Measurements from ENCODE around the gene KRT84. TPM values are rescaled to one million over a fixed set of nuclear protein-coding genes. Genes with fewer than 3 reads are reported as not detected.

KRT84 gene
- total RNA-seq, 4 donors from 2014 or later, result not detected

GRCh38 chr12:52407918-52408317, 22.5 kb upstream of the KRT84 start:
- TF ChIP-seq CTCF (IDR thresholded peaks at IDR 0.05; ENCODE audit: low read depth), result no peak

GRCh38 chr12:52405922-52406385, 20.5 kb upstream of the KRT84 start, which contains the start of gene KRT82:
Gene KRT82, minus strand, starts transcription at chr12:52406335. Its CDS starts 58 bp downstream, at chr12:52406277.
- no peak for TF ChIP-seq CTCF (IDR thresholded peaks at IDR 0.05; ENCODE audit: low read depth)

- TF ChIP-seq CTCF (IDR thresholded peaks at IDR 0.05; ENCODE audit: low read depth), result no peak
Observed at GRCh38 chr12:52404951-52405350, 19.5 kb upstream of the KRT84 start.

GRCh38 chr12:52403561-52403960, 18.1 kb upstream of the KRT84 start:
- TF ChIP-seq CTCF (IDR thresholded peaks at IDR 0.05; ENCODE audit: low read depth), result no peak

- TF ChIP-seq CTCF (IDR thresholded peaks at IDR 0.05; ENCODE audit: low read depth), result no peak
Observed at GRCh38 chr12:52402873-52403540, 17.6 kb upstream of the KRT84 start.

- no peak for TF ChIP-seq CTCF (IDR thresholded peaks at IDR 0.05; ENCODE audit: low read depth)
Observed at GRCh38 chr12:52402377-52402776, 16.9 kb upstream of the KRT84 start.

- TF ChIP-seq CTCF (IDR thresholded peaks at IDR 0.05; ENCODE audit: low read depth), result no peak
Observed at GRCh38 chr12:52401926-52402325, 16.5 kb upstream of the KRT84 start.

Data from subcutaneous adipose tissue (tissue), 4 donors.